Vagina (tissue), 2 donors: ENCODE results near the gene CD79B.

Source experiments
- CTCF ChIP-seq, 3 experiments: fragments of 450-650 bp in 2 of 3; fragments of 200-600 bp in 1 of 3; sonication (generic) in 1 of 3; IDR thresholded peaks; one replicate each; pipeline ENCODE4 v1.5.1; 2017 to 2019; ENCODE audit warnings: antibody characterized with exemption in 3 of 3, mild to moderate bottlenecking in 2 of 3, moderate library complexity in 2 of 3
- POLR2A ChIP-seq, 2 donors: fragments of 450-650 bp; IDR thresholded peaks; one replicate each; pipeline ENCODE4 v1.6.1; 2017; ENCODE audit warnings: antibody characterized with exemption in 2 of 2, mild to moderate bottlenecking in 2 of 2, moderate library complexity in 2 of 2

DNA sequence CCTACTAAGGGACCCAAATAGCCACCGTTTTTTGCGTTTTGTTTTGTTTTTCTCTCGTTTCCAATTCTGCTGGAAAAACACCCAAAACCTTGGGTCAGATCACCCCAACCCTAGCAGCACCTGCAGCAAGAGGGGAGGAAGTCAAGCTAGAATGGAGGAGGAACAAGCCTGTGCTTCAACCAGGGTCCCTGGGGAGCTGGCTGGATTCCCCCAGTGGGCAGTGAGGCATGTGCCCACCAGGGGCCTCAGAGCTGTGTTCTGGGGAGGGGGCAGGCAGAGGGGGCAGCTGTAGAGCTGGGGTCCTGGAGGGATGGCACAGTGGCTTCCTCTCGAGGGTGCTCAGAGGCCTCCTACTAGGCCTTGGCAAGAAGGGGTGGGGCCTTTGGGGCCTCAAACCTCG is 6.5 kb downstream of the CD79B start:
- TF ChIP-seq POLR2A (IDR thresholded peaks at IDR 0.05) (no peak), CTCF (IDR thresholded peaks at IDR 0.05) (no peak)
